GM12891 (cell line): ENCODE measurements around the gene MCRIP1.

Experiments
- PAX5 ChIP-seq: IDR thresholded peaks from 2 replicates; pipeline ENCODE4 v1.6.1; 2011; ENCODE audit warnings: low read length, moderate library complexity, mild to moderate bottlenecking; ENCODE audit not compliant: insufficient read depth, severe bottlenecking
- POLR2A ChIP-seq: IDR thresholded peaks from 2 replicates; pipeline ENCODE4 v1.6.1; 2011; ENCODE audit warnings: low read depth, low read length, control low read depth
- POLR2AphosphoS5 ChIP-seq: IDR thresholded peaks from 2 replicates; pipeline ENCODE4 v1.6.1; 2011; ENCODE audit warnings: low read depth, low read length, control low read depth
- SPI1 ChIP-seq: IDR thresholded peaks from 2 replicates; pipeline ENCODE4 v1.6.1; 2011; ENCODE audit warnings: low read depth, low read length, control low read depth

DNA sequence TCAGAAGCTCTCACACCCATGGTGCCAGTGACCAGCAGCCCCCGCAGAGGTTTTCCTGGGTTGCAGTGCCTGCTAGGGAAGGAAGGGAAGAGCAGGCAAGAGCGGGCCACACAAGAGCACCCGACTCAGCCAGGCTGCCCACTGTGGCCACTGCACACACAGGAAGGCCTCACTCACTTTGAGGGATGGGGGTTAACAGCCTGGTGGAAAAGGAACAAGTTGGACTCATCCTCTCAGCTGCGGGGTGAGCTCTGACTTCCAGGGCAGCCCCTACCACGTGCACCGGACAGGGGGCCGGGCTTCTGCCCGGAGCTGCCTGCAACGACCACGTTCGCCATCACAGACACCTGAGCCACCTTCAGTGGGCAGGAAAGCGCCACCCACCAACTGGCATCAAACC lies 19.1 kb upstream of the MCRIP1 start:
- no peak for TF ChIP-seq PAX5
- TF ChIP-seq POLR2A = peak; percentile 37; the same call in 1 of the 2 replicates
- TF ChIP-seq POLR2AphosphoS5 = no peak; the same call in 1 of the 2 replicates
- no peak for TF ChIP-seq SPI1
